Smooth muscle cell (in vitro differentiated cells): Measurements from ENCODE around the gene TASL. TPM values are rescaled to one million over a fixed set of nuclear protein-coding genes. Genes with fewer than 3 reads are reported as not detected.

Experiments used
- DNase-seq: peaks from one replicate; lab custom pipeline; 2025; ENCODE audit not compliant: unreplicated experiment; lab: John Stamatoyannopoulos, UW
- H2AFZ ChIP-seq: fragments of 200-600 bp; sonication (generic); 2 replicates; pipeline ENCODE4 v1.6.0; 2016; ENCODE audit warnings: antibody characterized with exemption, low read depth, mild to moderate bottlenecking
- H3F3A ChIP-seq: fragments of 200-600 bp; sonication (generic); 2 replicates; pipeline ENCODE4 v1.6.0; 2017; ENCODE audit warnings: antibody characterized with exemption, low read depth
- H3K27ac ChIP-seq: fragments of 200-600 bp; sonication (generic); 2 replicates; pipeline ENCODE4 v1.5.1; 2016; ENCODE audit warnings: low read depth, mild to moderate bottlenecking
- H3K27me3 ChIP-seq: fragments of 200-600 bp; sonication (generic); 2 replicates; pipeline ENCODE4 v1.6.1; 2016; ENCODE audit warnings: low read depth, mild to moderate bottlenecking
- H3K36me3 ChIP-seq: fragments of 200-600 bp; sonication (generic); 2 replicates; pipeline ENCODE4 v1.5.1; 2016; ENCODE audit warnings: low read depth
- H3K4me1 ChIP-seq: fragments of 200-600 bp; sonication (generic); 2 replicates; pipeline ENCODE4 v1.5.1; 2016; ENCODE audit warnings: low read depth
- H3K4me2 ChIP-seq: fragments of 200-600 bp; sonication (generic); 2 replicates; pipeline ENCODE4 v1.6.0; 2016; ENCODE audit warnings: mild to moderate bottlenecking
- H3K4me3 ChIP-seq: fragments of 200-600 bp; sonication (generic); 2 replicates; pipeline ENCODE4 v1.5.1; 2016; ENCODE audit warnings: mild to moderate bottlenecking
- H3K79me2 ChIP-seq: fragments of 200-600 bp; sonication (generic); 2 replicates; pipeline ENCODE4 v1.6.0; 2016; ENCODE audit warnings: low read depth, mild to moderate bottlenecking
- H3K9ac ChIP-seq: fragments of 200-600 bp; sonication (generic); 2 replicates; pipeline ENCODE4 v1.6.0; 2016; ENCODE audit warnings: low read depth
- H3K9me3 ChIP-seq: fragments of 200-600 bp; sonication (generic); replicated peaks from 2 replicates; pipeline ENCODE4 v1.5.1; 2016; ENCODE audit warnings: low read depth
- H4K20me1 ChIP-seq: fragments of 200-600 bp; sonication (generic); 2 replicates; pipeline ENCODE4 v1.6.0; 2016; ENCODE audit warnings: low read depth
- CTCF ChIP-seq: fragments of 200-600 bp; sonication (generic); IDR thresholded peaks from 2 replicates; pipeline ENCODE4 v1.5.1; 2017; ENCODE audit warnings: borderline replicate concordance, mild to moderate bottlenecking, antibody characterized with exemption; ENCODE audit not compliant: insufficient read depth, poor library complexity, severe bottlenecking
- WGBS: methylation state at CpG from one replicate; pipeline ENCODE4 v1.1.7; 2016; ENCODE audit warnings: low lambda C conversion rate; 5-methylcytosine and 5-hydroxymethylcytosine counted together
- polyA plus RNA-seq: library from polyadenylated mRNA; unstranded; fragments of >200 nt; fragmentation: Nextera tagmentation; extraction: Ambion mirVana; gene quantifications from 2 replicates; pipeline ENCODE4 v1.2.1, GENCODE V29; 2016
- total RNA-seq: library from RNA; depleted of rRNA; stranded (reverse); fragments of >200 nt; gene quantifications from 2 replicates; pipeline ENCODE4 v1.2.3, GENCODE V29; 2014

The TASL gene
- total and polyA plus RNA-seq, 2 experiments from 2014 or later = not detected

- H3K4me2 ChIP-seq = no peak overlapping the region
These were observed 16.4 kb downstream of the TASL start for GRCh38 chrX:30561191-30561590.

GRCh38 chrX:30538271-30538670, 39.3 kb downstream of the TASL start:
- no peak for DNase-seq
- whole genome bisulfite sequencing = 77% methylated on average over 2 of the region's 2 CpGs
- Histone ChIP-seq H3K9me3 (no peaks in the 10 kb centered on the region), H3K79me2 (no peaks in the 10 kb centered on the region), H3K4me1 (no peaks in the 10 kb centered on the region), H3K4me3 (no peak overlapping the region), H3K4me2 (no peak overlapping the region), H2AFZ (no peak overlapping the region), H3K9ac (no peak overlapping the region), H4K20me1 (no peaks in the 10 kb centered on the region), H3K27me3 (no peaks in the 10 kb centered on the region), H3K27ac (no peak overlapping the region), H3F3A (no peaks in the 10 kb centered on the region), H3K36me3 (no peaks in the 10 kb centered on the region)
- no peak for TF ChIP-seq CTCF

More at GRCh38 chrX:30561191-30561590, 16.4 kb downstream of the TASL start:
- TF ChIP-seq CTCF = no peak
- Histone ChIP-seq H3K27ac (no peak overlapping the region), H3K9ac (no peak overlapping the region), H3K36me3 (no peaks in the 10 kb centered on the region), H3K27me3 (no peaks in the 10 kb centered on the region), H3F3A (no peaks in the 10 kb centered on the region), H2AFZ (no peak overlapping the region), H3K4me1 (no peaks in the 10 kb centered on the region), H4K20me1 (no peaks in the 10 kb centered on the region), H3K79me2 (no peaks in the 10 kb centered on the region), H3K9me3 (no peaks in the 10 kb centered on the region), H3K4me3 (no peak overlapping the region)
- 68% methylated on average over 2 of the region's 2 CpGs for WGBS
- DNase-seq = no peak

- Histone ChIP-seq H3K4me2 (no peak overlapping the region), H3K9me3 (no peaks in the 10 kb centered on the region), H3K4me1 (no peaks in the 10 kb centered on the region), H3K27ac (no peak overlapping the region), H3K9ac (no peak overlapping the region), H4K20me1 (no peaks in the 10 kb centered on the region), H3K27me3 (no peaks in the 10 kb centered on the region), H3K4me3 (no peak overlapping the region), H2AFZ (no peak overlapping the region), H3K36me3 (no peaks in the 10 kb centered on the region), H3F3A (no peaks in the 10 kb centered on the region), H3K79me2 (no peaks in the 10 kb centered on the region)
- TF ChIP-seq CTCF = no peak
- DNase-seq = no peak
- WGBS = 30% methylated on average over 1 of the region's 1 CpG
These were observed 43.7 kb downstream of the TASL start for GRCh38 chrX:30533835-30534234.

- Histone ChIP-seq H3K9ac (no peak overlapping the region), H3K27ac (no peak overlapping the region), H3K36me3 (no peaks in the 10 kb centered on the region), H3K27me3 (no peaks in the 10 kb centered on the region), H4K20me1 (no peaks in the 10 kb centered on the region), H3K4me3 (no peak overlapping the region), H3K4me1 (no peaks in the 10 kb centered on the region), H3F3A (no peaks in the 10 kb centered on the region), H3K79me2 (no peaks in the 10 kb centered on the region), H3K4me2 (no peak overlapping the region), H2AFZ (no peak overlapping the region), H3K9me3 (no peaks in the 10 kb centered on the region)
- 46% methylated on average over 2 of the region's 2 CpGs for WGBS
- DNase-seq = no peak
- TF ChIP-seq CTCF = no peak
These were observed 44.3 kb downstream of the TASL start for GRCh38 chrX:30533266-30533665.
